Tibial artery (tissue), 4 donors: ENCODE data around the gene VAC14.

Experiments used
- DNase-seq, 2 donors: peaks; one replicate each; pipeline ENCODE4 v3.0.0-alpha.2; 2019
- H3K27ac ChIP-seq, 2 donors: fragments of 200-600 bp; sonication (generic) in 1 of 2; 1 replicate in 1 of 2; 2 replicates in 1 of 2; pipeline ENCODE4 v1.5.1; 2018 to 2019; ENCODE audit warnings: mild to moderate bottlenecking in 1 of 2
- H3K27me3 ChIP-seq, 2 donors: fragments of 200-600 bp; sonication (generic) in 1 of 2; one replicate each; pipeline versions ENCODE4 v1.5.1 to v1.6.0; 2016 to 2019
- H3K36me3 ChIP-seq, 3 donors: fragments of 200-600 bp; sonication (generic) in 2 of 3; one replicate each; pipeline ENCODE4 v1.5.1; 2016 to 2019; ENCODE audit warnings: mild to moderate bottlenecking in 2 of 3
- H3K4me1 ChIP-seq, 4 donors: fragments of 200-600 bp; sonication (generic) in 2 of 4; 1 replicate in 3 of 4; 2 replicates in 1 of 4; pipeline ENCODE4 v1.5.1; 2016 to 2019
- H3K4me3 ChIP-seq, 2 donors: fragments of 200-600 bp; sonication (generic) in 1 of 2; 1 replicate in 1 of 2; 2 replicates in 1 of 2; pipeline ENCODE4 v1.5.1; 2018 to 2019; ENCODE audit warnings: mild to moderate bottlenecking in 2 of 2
- H3K9me3 ChIP-seq, 3 donors: fragments of 200-600 bp; sonication (generic) in 1 of 3; one replicate each; pipeline ENCODE4 v1.5.1; 2016 to 2019
- intact Hi-C: fragments of 100-400 bp; cut with DNase I; formaldehyde crosslinking; loops from one replicate; pipeline ENCODE4 v1.15.0; 2023; ENCODE audit warnings: low total_unique reads
- TF ChIP-seq, protein P1 (sequence below), 2 experiments: fragments of 200-600 bp in 1 of 2; fragments of 450-650 bp in 1 of 2; IDR thresholded peaks; one replicate each; pipeline ENCODE4 v1.5.1; 2017 to 2019; ENCODE audit warnings: antibody characterized with exemption in 2 of 2, mild to moderate bottlenecking in 1 of 2, moderate library complexity in 1 of 2

The VAC14 gene

DNA sequence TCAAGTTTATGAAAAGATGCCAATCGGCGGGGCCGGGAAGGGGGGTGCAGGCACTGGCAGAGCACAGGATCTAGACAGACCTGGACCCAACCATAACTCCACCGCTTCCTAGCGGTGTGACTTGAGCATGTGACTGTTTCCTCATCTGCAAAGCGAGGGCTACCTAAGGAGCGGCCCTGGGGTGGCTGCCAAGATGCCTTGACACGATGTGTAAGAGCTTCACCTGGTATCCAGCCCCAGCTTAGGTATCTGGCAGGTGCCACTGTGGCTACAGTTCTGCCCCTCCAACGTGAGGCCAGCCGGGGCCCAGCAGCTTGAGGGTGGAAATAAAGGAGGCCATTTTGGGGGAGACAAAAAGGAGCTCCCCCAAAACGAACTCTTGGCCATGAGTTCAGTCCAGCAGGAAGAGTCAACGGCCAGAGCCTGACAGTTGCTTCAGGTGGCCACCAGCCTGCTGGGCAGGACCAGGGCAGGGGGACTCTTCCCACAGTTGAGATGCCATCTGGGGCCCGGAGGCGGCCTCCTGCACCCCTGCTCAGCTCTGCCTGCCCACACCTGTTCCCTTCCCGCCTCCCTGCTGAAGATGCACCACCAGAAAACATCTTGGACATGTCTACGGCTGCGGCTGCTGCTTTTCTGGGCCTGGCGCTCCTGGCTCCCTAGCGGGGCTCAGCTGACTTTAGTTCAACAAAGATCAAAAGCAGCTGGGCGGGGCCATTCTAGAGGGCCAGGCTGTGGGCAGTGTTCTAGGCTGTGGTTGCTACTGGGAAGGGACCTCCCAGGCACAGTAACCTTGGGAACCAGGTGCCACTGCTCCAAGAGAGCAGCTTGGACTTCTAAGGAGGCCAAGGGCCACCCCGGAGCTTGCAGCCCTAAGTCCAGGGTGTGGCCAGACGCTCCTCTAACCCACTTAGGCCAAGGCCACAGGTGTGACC, 111.7 kb downstream of the VAC14 start:
- intact Hi-C loops, result no loop called here
- Histone ChIP-seq H3K4me3 (no peak overlapping the region), H3K4me1 (peaks cover 37 to 89% (median 86%) of the 10 kb centered on the region in 4 donors), H3K27ac (peak overlapping the region; percentile 99 to 100), H3K9me3 (no peaks in the 10 kb centered on the region), H3K27me3 (no peaks in the 10 kb centered on the region), H3K36me3 (no peaks in the 10 kb centered on the region)
- TF ChIP-seq, protein P1, sequence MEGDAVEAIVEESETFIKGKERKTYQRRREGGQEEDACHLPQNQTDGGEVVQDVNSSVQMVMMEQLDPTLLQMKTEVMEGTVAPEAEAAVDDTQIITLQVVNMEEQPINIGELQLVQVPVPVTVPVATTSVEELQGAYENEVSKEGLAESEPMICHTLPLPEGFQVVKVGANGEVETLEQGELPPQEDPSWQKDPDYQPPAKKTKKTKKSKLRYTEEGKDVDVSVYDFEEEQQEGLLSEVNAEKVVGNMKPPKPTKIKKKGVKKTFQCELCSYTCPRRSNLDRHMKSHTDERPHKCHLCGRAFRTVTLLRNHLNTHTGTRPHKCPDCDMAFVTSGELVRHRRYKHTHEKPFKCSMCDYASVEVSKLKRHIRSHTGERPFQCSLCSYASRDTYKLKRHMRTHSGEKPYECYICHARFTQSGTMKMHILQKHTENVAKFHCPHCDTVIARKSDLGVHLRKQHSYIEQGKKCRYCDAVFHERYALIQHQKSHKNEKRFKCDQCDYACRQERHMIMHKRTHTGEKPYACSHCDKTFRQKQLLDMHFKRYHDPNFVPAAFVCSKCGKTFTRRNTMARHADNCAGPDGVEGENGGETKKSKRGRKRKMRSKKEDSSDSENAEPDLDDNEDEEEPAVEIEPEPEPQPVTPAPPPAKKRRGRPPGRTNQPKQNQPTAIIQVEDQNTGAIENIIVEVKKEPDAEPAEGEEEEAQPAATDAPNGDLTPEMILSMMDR (IDR thresholded peaks at IDR 0.05), result no peak
- DNase-seq, result peak in 1 of 2 donors; percentile 86

DNA sequence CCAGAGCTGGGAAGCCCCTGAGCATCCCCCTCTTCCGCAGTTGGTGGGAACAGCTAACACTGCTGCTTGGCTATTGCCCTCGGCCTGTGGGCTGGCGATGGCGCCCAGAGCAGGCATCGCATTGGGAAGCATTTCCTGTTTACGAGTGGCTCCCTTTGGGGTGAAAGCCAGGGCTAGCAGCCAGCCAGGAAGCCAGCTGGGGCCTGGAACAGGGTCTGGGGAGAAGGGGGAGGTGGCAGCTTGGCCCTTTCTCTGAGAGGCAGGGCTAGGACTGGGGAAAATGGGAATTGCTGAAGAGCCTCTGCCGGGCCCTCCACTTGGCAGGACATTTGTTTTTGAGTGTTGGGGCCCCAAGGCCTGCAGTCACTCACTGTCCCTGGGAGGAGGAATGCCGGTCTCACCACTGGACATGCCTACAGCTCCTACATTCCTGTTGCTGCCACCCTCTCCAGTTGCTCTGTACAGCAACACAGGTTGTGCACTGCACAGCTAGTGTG, 112.7 kb downstream of the VAC14 start:
- H3K36me3 ChIP-seq, result peaks cover 0 to 5% (median 0%) of the 10 kb centered on the region in 3 donors
- H3K4me1 ChIP-seq, result peaks cover 37 to 89% (median 86%) of the 10 kb centered on the region in 4 donors
- H3K4me3 ChIP-seq, result no peak overlapping the region
- DNase-seq, result peak; percentile 68 to 87
- TF ChIP-seq, protein P1 (IDR thresholded peaks at IDR 0.05), result no peak
- no peaks in the 10 kb centered on the region for H3K9me3 ChIP-seq
- peak overlapping the region; percentile 99 to 100 for H3K27ac ChIP-seq
- intact Hi-C loops, result no loop called here
- H3K27me3 ChIP-seq, result no peaks in the 10 kb centered on the region

DNA sequence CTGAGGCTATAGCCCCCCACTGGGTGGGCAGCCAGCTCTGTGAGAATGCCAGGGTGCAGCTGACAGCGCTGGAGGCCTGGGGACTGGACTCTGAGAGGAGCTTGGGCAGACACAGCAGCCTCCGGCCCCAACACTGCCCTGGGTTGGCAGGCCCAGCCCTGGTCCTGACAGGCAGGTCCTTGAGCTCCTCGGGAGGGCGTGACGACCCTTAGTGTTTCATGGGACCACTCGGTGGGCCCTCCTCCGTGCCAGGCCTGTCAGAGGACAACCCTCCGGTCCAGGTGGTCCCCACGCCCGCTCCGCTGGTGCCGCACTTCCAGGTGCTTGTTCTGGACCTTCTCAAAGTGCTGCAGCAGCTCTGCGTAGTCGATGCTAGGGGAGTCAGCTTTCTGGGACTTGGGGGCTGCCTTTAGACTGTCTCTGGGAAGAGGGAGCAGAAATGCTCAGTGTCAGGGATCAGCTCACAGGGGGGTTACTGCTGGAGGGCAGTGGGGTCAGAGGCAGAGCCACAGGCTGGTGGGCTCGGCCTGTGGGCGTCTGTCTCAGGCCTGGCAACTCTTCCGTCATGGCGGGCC, 113.2 kb downstream of the VAC14 start:
- DNase-seq, result no peak
- Histone ChIP-seq H3K4me1 (peaks cover 35 to 89% (median 86%) of the 10 kb centered on the region in 4 donors), H3K4me3 (no peak overlapping the region), H3K27me3 (no peaks in the 10 kb centered on the region), H3K27ac (peak overlapping the region; percentile 99 to 100), H3K9me3 (no peaks in the 10 kb centered on the region), H3K36me3 (peaks cover 0 to 10% (median 0%) of the 10 kb centered on the region in 3 donors)
- TF ChIP-seq, protein P1 (IDR thresholded peaks at IDR 0.05), result no peak
- intact Hi-C loops, result no loop called here

DNA sequence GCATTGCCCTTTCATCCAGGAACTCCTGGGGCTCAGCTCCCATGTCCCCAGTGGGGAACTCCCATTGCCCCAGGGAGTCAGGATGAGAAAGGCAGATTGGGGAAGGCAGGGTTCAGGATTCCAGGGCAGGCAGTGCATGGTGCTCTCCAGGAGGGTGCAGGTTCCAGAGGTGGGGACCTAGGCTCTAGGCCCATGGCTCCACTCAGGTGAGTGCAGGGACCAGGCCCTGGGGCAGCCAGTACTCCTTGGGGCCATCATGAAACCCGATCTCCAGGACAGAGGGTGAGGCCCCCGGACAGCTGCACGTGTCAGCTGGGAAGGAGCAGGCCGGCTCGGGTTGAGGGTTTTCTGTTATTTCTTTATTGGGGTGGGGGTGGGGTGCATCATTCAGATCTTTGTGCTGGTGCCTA, 113.9 kb downstream of the VAC14 start:
- no peaks in the 10 kb centered on the region for H3K9me3 ChIP-seq
- peak overlapping the region; percentile 99 to 100 for H3K27ac ChIP-seq
- H3K4me1 ChIP-seq, result peaks cover 29 to 89% (median 86%) of the 10 kb centered on the region in 4 donors
- H3K27me3 ChIP-seq, result no peaks in the 10 kb centered on the region
- intact Hi-C loops, result no loop called here
- DNase-seq, result no peak
- H3K4me3 ChIP-seq, result no peak overlapping the region
- peaks cover 0 to 12% (median 0%) of the 10 kb centered on the region in 3 donors for H3K36me3 ChIP-seq
- TF ChIP-seq, protein P1 (IDR thresholded peaks at IDR 0.05), result no peak

DNA sequence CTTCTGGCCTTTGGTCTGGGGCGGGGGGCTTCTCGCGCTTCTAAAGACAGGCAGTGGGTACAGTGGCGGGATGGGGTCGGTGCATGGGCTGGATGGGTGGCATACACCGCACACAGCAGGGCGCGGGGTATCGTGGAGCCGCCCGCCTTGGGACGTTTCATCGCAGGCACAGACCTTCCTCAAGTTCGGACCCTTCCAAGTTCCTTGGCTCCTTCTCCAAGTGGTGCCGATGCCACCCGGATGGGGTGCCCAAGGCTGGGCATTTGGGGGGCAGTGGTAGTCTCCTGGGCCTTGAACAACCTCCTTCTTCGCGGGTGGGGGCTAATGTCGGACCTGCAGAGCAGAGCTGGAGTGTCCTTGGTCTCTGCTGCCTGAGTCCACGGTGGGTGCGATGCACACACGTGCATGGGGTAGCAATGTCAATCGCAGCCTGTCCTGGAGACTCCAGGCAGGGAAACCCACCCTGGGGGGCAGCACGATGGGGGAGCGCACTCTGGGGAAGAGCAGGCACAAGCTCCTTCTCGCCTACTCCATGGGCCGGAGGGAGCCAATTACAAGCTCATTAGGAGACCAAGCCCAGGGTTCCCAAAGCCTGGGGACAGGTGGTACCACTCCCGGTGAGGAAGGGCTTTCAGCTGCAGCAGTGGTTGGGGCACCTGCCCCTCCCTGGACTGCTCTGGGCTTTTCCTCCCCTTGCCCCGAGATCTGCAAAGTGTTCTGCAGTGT, 114.4 kb downstream of the VAC14 start:
- H3K4me1 ChIP-seq, result peaks cover 23 to 90% (median 87%) of the 10 kb centered on the region in 4 donors
- no peaks in the 10 kb centered on the region for H3K27me3 ChIP-seq
- TF ChIP-seq, protein P1 (IDR thresholded peaks at IDR 0.05), result peak in 1 of 2 experiments; percentile 14
- peaks cover 0 to 12% (median 0%) of the 10 kb centered on the region in 3 donors for H3K36me3 ChIP-seq
- no peaks in the 10 kb centered on the region for H3K9me3 ChIP-seq
- DNase-seq, result no peak
- peak overlapping the region; percentile 74 to 75 for H3K4me3 ChIP-seq
- intact Hi-C loops, result no loop called here
- H3K27ac ChIP-seq, result peak overlapping the region; percentile 99 to 100
